Nucleus accumbens (tissue), 56 donors: ENCODE data around the gene LHFPL2.

ENCODE experiments used
- DNase-seq, 56 donors: peaks; one replicate each; lab custom pipeline; 2025; lab: John Stamatoyannopoulos, UW

The LHFPL2 gene

DNA sequence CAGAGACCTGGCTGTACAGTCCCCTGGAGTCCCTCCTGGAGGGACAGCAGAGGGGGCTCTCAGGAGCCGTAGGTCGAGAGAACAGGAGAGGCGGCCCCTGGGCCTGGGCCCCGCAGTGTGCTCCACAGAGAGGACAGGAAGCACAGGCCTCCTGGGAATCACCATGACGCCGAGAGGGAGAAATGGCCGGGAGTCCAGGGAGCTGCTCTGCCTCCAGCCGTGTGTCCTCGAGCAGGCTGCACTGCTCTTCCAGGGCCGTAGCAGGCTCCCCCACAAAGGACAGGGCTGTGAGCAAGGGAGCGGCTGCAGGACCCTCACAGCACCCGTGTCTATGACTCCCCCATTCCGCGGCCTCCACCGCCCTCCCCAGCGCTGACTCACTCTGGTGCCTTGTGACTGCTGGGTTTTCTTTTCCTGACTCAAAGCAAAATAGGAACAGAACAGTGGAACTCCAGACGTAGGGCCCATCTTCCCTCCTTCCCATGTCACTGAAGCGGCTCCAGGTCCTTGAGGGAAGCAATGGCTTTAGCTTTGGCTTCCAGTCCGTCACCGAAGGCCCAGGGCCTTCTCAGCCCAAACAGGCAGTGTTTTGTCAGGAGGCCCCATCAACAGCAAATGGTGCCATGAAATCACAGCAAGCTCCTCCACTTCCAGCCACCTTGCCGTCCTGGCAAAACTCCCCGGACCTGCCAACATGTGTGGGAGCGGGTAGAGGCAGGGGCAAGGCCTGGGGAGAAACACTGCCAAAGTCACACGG, 114.2 kb downstream of the LHFPL2 start:
- peak in 29 of 56 donors; percentile 12 to 75 (median 38) for DNase-seq

- no peak for DNase-seq
Measured at GRCh38 chr5:78533356-78533755, 115.2 kb downstream of the LHFPL2 start.

- no peak for DNase-seq
Measured at GRCh38 chr5:78530342-78531096, 118.1 kb downstream of the LHFPL2 start.

DNA sequence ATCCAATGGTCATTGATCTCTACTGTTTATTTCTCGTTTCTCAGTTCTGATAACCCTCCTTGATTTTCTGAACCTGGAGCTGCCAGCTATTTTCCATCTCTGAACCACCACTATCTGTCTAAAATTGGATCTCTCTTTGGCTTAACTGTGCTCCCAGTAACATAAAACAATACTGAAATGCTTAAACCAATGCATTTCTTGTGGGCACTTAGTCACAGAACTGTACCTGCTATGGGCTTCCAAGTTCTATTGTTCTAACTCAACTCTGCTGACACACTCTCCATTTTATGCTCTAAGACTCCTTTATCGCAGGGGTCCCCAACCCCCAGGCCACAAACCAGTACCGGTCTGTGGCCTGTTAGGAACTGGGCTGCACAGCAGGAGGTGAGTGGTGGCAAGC, 120.6 kb downstream of the LHFPL2 start:
- DNase-seq = no peak

DNA sequence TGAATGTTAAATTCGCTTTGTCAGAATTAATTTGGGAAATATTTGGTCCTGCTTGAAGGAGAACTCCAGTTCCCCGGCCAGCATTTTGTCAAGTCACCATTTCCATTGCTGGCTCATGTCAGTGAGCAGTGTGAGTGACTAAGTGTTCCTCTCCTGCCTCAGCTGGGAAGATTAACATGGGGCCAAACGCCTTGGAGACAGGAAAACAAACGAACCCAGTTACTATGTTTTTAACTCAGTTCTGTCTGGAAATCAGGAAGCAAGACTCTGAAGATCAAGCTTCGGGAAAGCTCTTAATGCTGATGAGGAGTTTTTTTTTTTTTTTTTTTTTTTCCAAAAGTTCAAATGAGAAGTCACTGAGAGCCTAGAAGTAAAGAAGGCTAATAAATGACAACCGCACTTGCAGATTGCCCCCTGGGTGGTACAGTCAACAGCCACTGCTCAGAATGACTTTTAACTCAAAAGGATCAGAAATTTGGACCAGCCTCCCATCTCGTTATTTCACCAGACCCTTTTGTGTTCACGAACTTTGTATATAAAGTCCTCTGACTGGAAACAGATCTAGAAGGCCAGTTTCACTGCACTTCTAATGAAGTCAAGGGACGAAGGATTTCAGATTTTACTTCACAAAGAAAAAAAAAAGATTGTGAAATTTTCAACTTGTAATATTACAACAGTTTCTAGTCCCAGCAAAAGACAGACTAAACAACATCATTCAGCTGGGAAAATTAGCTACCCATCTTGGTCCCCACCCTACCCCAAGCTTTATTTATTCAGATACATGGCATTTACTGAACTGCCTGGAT, 121.3 kb downstream of the LHFPL2 start:
- peak in 8 of 56 donors; percentile 13 to 40 (median 24) for DNase-seq

DNA sequence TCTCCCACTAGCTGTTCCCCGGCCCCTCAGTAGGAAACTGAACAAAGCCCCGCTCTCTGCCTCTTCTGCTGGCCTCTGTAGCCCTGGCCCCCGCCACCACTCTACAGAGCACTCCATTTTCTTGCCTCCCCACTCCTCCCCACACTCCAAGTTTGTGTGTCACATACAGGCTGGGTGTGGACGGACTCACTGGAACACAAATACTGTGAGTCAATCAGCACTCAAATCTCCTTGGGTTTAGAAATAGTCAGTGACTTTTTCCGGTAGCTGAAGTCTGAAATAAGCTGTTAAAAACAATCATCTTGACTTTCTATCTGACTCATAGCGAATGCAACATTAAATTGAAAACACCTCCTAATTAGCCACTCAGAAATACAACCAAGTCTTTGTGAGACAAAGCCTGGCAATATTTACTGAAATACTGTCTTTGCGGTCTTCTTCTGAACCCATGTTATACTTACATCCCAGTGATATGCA, 122.5 kb downstream of the LHFPL2 start:
- DNase-seq = no peak

- DNase-seq = no peak
Measured at GRCh38 chr5:78523314-78524193, 125.0 kb downstream of the LHFPL2 start.

DNA sequence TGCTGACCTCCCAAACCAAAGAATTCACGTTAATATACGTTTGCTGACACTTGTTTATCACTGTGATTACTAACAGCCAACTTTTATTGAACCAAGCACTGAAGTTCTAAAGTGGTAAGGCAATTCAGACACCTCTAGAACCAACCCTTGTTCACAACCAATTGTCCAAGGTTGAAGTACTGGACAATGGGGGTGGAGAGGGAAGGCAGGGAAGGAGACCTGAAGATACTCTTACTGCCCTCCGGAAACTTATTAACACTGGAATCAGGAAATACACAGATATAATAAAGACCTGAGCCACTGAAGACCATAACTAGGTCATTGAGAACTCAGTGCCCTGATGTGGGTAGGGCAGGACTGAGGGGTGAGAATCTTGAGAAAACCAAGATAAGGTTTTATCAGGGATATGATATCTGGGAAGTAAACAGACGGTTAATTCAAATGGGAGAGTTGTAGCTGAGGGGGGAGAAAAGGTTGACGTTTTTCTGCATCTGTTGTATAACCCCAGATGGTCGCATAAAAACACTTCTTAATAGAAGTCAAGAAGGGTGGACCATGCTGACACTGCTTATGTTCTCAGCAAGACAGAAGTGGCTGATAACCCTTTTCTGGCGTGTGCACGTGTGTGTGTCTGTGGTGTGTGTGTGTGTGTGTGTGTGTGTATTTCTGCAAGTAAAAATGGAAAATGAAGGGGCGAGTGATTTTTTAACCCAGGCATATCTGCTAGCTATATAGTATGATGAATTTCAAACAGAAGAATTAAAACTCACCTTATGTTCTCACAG, 125.9 kb downstream of the LHFPL2 start:
- no peak for DNase-seq

DNA sequence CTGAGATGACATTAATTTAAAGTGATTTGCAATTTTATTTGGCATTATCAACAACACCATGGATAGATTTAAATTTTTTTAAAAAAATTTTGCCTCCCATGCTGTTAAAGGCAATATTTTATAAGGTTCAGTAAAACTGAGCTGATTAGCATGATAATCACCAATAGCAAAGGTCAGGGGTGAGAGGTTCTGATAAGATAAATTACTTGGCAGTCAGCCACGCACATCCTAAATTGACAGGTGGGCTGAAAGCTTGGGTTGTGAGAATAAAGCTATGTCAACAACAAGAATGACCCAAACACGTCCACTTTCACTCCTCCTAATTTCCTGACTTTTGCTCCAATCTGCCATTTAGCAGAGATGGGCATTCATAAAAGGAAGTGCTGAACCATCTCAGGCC, 127.1 kb downstream of the LHFPL2 start:
- DNase-seq = no peak

DNA sequence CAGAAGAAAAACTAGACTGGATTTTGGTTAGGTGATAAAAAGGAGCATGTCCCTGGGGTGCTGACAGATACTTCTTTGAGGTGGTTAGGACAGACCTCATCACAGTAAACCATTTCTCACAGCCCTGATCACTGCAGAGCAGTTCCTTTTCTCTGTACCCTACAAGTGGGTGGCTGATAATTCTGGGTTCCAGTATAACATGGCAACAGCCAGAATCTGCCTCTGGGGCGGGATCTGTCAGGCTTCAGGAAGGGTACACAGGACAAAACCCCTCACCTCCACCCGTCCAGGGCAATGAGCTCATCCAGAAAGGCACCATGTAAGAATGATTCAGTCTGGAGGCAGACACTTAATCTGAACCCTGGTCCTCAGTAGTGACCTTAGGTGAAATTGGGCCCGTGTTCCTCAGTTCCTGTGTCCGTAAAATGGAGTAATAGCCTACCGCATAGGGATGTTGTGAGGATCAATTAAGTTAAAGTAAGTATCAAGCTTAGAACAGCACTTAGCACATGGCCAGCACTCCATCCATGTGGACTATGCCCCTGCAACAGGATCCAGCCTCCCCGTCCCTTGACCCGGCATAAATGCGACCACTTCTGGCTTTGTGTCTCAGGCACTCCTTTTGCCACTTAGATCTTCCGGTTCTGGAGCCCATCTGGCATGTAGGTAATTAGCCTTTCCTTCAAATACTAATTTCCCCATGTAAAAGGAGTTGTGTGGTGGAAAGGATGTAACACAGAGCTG, 129.2 kb downstream of the LHFPL2 start:
- DNase-seq = no peak

GRCh38 chr5:78518365-78519197, 130.0 kb downstream of the LHFPL2 start:
- no peak for DNase-seq

DNA sequence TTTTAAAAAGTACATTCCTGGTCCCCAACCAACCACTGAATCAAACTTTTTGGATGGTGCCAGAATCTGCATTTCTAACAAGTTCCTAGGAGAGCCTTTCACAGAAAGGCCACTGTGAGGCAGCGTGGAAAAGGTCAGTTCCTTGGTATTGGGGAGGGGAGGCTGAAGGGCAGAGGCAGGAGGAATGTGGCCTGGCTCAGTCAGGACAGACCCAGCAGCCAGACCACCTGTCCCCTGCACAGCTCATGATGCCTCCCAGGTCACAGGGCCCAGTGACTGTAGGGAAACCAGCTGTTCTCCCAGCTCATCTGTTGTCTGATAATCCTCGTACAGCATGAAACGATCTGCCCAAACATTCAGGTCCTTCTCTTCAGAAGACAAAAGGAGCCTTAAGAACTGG, 132.9 kb downstream of the LHFPL2 start:
- DNase-seq = no peak

- DNase-seq = no peak
Measured at GRCh38 chr5:78514427-78515330, 133.9 kb downstream of the LHFPL2 start.

DNA sequence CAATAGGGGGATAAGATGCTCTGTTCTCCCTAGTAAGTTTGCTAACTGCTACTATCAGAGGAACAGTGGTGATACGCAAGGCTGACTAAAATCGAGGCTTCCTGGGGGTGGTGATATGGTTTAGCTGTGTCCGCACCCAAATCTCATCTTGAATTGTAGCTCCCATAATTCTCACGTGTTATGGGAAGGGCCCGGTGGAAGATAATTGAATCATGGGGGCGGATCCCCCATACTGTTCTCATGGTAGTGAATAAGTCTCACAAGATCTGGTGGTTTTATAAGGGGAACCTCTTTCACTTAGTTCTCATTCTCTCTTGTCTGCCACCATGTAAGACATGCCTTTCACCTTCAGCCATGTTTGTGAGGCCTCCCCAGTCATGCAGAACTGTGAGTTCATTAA, 135.1 kb downstream of the LHFPL2 start:
- no peak for DNase-seq

GRCh38 chr5:78512435-78512834, 136.1 kb downstream of the LHFPL2 start:
- no peak for DNase-seq

- DNase-seq = peak in 25 of 56 donors; percentile 4 to 62 (median 37)
Measured at GRCh38 chr5:78511121-78511906, 137.3 kb downstream of the LHFPL2 start.
